ENCODE data around the gene MTUS2.

MTUS2 gene

GRCh38 chr13:29476046-29476445 lies 655.9 kb downstream of the MTUS2 start:
- no peaks in the 10 kb centered on the region for H3K27me3 ChIP-seq
- H3K9me3 ChIP-seq = no peaks in the 10 kb centered on the region
- no peak for TF ChIP-seq CTCF (IDR thresholded peaks at IDR 0.05; ENCODE audit: low read depth, low read length)
- no peaks in the 10 kb centered on the region for H3K4me1 ChIP-seq
- H3K4me3 ChIP-seq (ENCODE audit: low read depth, low read length) = no peak overlapping the region
- H3K36me3 ChIP-seq = no peaks in the 10 kb centered on the region
- no peak for DNase-seq

GRCh38 chr13:29479716-29480492 lies 659.8 kb downstream of the MTUS2 start:
- TF ChIP-seq CTCF (IDR thresholded peaks at IDR 0.05; ENCODE audit: low read depth, low read length) = no peak
- H3K9me3 ChIP-seq = no peaks in the 10 kb centered on the region
- no peaks in the 10 kb centered on the region for H3K36me3 ChIP-seq
- H3K4me3 ChIP-seq (ENCODE audit: low read depth, low read length) = no peak overlapping the region
- H3K4me1 ChIP-seq = peaks cover 22% of the 10 kb centered on the region
- no peaks in the 10 kb centered on the region for H3K27me3 ChIP-seq
- DNase-seq = no peak

- no peak overlapping the region for H3K4me3 ChIP-seq (ENCODE audit: low read depth, low read length)
- H3K9me3 ChIP-seq = no peaks in the 10 kb centered on the region
- peaks cover 27% of the 10 kb centered on the region for H3K4me1 ChIP-seq
- no peak for DNase-seq
- TF ChIP-seq CTCF (IDR thresholded peaks at IDR 0.05; ENCODE audit: low read depth, low read length) = no peak
- H3K36me3 ChIP-seq = no peaks in the 10 kb centered on the region
- no peaks in the 10 kb centered on the region for H3K27me3 ChIP-seq
Measured at GRCh38 chr13:29480893-29481525, 660.9 kb downstream of the MTUS2 start.

DNA sequence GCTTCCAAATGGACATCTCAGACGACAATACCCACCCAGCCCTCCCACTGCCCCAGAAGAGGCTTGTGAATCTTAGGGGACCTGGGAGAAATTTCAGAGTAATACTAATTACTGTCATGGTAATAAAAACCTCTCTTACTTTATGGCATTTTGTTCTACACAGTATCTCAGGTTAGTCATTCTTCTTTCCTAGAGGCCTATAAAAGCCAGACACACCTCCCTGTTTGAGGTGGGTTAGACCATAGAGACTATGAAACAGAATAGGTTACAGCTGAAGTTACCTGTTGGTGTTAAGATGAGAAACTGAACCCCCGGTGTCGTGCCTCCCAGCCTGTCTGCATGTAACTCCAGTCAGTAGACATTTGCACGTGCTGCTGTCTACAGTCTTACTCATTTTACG lies 661.5 kb downstream of the MTUS2 start:
- H3K4me1 ChIP-seq = peaks cover 27% of the 10 kb centered on the region
- no peaks in the 10 kb centered on the region for H3K36me3 ChIP-seq
- DNase-seq = no peak
- H3K9me3 ChIP-seq = no peaks in the 10 kb centered on the region
- TF ChIP-seq CTCF (IDR thresholded peaks at IDR 0.05; ENCODE audit: low read depth, low read length) = no peak
- no peak overlapping the region for H3K4me3 ChIP-seq (ENCODE audit: low read depth, low read length)
- H3K27me3 ChIP-seq = no peaks in the 10 kb centered on the region

DNA sequence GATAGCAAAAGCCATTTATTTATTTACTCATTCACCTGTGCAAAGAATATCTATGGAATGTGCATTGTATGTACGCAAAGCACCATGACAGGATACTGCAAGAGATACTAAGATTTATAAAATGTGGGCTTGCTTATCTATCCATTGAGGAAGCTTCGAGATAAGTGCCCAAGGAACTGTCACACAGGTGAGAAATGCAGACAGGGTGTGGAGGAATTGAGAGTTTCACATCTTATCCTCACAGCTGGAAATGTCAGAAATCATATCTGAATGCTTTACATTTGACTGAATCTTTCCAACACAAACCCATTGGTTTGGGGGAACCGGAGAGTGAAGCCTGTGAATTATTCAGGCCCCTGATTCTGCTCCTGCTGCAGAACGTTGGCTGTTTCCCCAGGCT lies 662.4 kb downstream of the MTUS2 start:
- no peaks in the 10 kb centered on the region for H3K36me3 ChIP-seq
- H3K4me1 ChIP-seq = peaks cover 27% of the 10 kb centered on the region
- no peaks in the 10 kb centered on the region for H3K9me3 ChIP-seq
- TF ChIP-seq CTCF (IDR thresholded peaks at IDR 0.05; ENCODE audit: low read depth, low read length) = no peak
- no peak overlapping the region for H3K4me3 ChIP-seq (ENCODE audit: low read depth, low read length)
- H3K27me3 ChIP-seq = no peaks in the 10 kb centered on the region
- DNase-seq = no peak

DNA sequence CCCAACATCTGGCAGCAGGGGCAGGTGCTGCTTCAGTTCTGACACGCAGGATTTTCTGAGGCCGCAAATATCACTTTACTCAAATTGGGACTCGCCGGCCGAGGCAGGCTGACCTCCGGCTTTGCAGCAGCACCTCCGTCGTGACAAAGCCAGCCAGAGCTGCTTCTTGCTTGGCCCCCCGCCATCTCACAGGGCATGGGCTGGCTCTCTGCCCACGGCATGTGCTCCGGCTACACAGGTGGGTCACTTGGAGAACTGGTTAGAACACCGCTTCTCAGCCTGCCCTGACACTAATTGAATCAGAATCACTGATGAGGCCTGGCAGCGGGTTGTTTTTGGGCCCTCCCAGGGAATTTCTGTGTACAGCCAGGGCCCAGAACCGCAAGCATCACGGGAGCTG lies 663.1 kb downstream of the MTUS2 start:
- Histone ChIP-seq H3K9me3 (no peaks in the 10 kb centered on the region), H3K36me3 (no peaks in the 10 kb centered on the region), H3K4me3 (ENCODE audit: low read depth, low read length) (peak overlapping the region; percentile 17), H3K27me3 (no peaks in the 10 kb centered on the region), H3K4me1 (peaks cover 27% of the 10 kb centered on the region)
- no peak for TF ChIP-seq CTCF (IDR thresholded peaks at IDR 0.05; ENCODE audit: low read depth, low read length)
- DNase-seq = peak; percentile 77

All from BE2C (cell line).